Measurements from ENCODE around the gene MYD88. TPM values are rescaled to one million over a fixed set of nuclear protein-coding genes. Genes with fewer than 3 reads are reported as not detected.

MYD88 gene
- total RNA-seq, 1 experiment from 2014 or later = 21.2 TPM

DNA sequence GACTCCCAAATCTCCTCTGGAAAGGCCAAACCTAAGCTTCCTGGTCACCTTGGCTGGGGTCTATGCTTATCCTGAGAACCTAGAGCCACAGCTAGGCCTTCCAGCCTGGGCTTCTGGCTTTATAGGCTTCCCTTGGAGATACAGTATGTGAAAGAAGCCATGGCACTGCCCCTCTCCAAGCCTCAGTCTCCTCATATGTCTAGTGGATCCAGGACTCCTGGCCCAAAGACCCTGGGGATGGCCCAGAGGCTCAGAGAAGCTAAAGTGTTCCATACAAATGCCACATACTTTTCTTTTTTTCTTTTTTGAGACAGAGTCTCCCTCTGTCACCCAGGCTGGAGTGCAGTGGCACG lies 10.2 kb upstream of the MYD88 start:
- CTCF ChIA-PET = no interaction called here
- Mint-ChIP-seq H3K9me3 (ENCODE audit: unreplicated experiment) (no peaks in the 10 kb centered on the region), H3K36me3 (ENCODE audit: insufficient read depth, unreplicated experiment) (peaks cover 96% of the 10 kb centered on the region), H3K27me3 (ENCODE audit: insufficient read depth, unreplicated experiment) (no peaks in the 10 kb centered on the region), H3K4me3 (ENCODE audit: unreplicated experiment) (no peak overlapping the region), H3K4me1 (ENCODE audit: low read depth, unreplicated experiment) (peaks cover 23% of the 10 kb centered on the region), H3K27ac (ENCODE audit: unreplicated experiment) (no peak overlapping the region)
- POLR2A ChIA-PET = no interaction called here
- TF ChIP-seq, protein P1, sequence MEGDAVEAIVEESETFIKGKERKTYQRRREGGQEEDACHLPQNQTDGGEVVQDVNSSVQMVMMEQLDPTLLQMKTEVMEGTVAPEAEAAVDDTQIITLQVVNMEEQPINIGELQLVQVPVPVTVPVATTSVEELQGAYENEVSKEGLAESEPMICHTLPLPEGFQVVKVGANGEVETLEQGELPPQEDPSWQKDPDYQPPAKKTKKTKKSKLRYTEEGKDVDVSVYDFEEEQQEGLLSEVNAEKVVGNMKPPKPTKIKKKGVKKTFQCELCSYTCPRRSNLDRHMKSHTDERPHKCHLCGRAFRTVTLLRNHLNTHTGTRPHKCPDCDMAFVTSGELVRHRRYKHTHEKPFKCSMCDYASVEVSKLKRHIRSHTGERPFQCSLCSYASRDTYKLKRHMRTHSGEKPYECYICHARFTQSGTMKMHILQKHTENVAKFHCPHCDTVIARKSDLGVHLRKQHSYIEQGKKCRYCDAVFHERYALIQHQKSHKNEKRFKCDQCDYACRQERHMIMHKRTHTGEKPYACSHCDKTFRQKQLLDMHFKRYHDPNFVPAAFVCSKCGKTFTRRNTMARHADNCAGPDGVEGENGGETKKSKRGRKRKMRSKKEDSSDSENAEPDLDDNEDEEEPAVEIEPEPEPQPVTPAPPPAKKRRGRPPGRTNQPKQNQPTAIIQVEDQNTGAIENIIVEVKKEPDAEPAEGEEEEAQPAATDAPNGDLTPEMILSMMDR (IDR thresholded peaks at IDR 0.05; ENCODE audit: insufficient read depth in 1 of 2, low read depth in 1 of 2, low read length in 1 of 2, severe bottlenecking in 1 of 2, unreplicated experiment in 1 of 2) = no peak
- no TSS peak for BruUV-seq (replicated peaks)
- H3K27me3 ChIP-seq (replicated peaks; ENCODE audit: control insufficient read depth, insufficient read depth, low read length) = no peaks in the 10 kb centered on the region
- peaks cover 75% of the 10 kb centered on the region for H3K4me1 ChIP-seq
- no peak overlapping the region for H3K4me3 ChIP-seq (ENCODE audit: low read depth, low read length)
- DNase-seq = no peak
- intact Hi-C loops (cut with micrococcal nuclease; ENCODE audit: unreplicated experiment) = no loop called here
- no peaks in the 10 kb centered on the region for H3K9me3 ChIP-seq
- peaks cover 28% of the 10 kb centered on the region for H3K36me3 ChIP-seq (ENCODE audit: control insufficient read depth, insufficient read depth, low read length)

DNA sequence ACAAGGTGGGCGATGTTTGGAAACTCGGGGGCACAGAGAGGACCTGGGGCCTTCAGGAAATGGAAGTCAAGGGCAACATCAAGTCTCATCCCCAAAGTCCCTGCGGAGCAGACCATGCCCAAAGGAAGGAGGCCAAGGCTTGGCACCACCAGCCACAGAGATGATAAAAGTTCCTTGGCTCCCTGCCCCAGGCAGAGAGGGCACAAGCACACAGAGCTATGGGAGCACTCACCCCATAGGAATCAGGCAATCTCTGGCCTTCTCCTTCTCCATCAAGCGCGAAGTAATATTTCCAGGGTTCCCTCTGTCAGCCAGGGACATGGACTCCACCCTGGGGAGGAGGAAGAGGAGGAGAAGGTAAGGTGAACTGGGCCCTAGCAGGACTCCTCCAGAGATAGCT lies 9.4 kb upstream of the MYD88 start:
- peaks cover 28% of the 10 kb centered on the region for H3K36me3 ChIP-seq (ENCODE audit: control insufficient read depth, insufficient read depth, low read length)
- no peaks in the 10 kb centered on the region for H3K27me3 ChIP-seq (replicated peaks; ENCODE audit: control insufficient read depth, insufficient read depth, low read length)
- Mint-ChIP-seq H3K4me3 (ENCODE audit: unreplicated experiment) (no peak overlapping the region), H3K4me1 (ENCODE audit: low read depth, unreplicated experiment) (peaks cover 25% of the 10 kb centered on the region), H3K9me3 (ENCODE audit: unreplicated experiment) (no peaks in the 10 kb centered on the region), H3K27me3 (ENCODE audit: insufficient read depth, unreplicated experiment) (no peaks in the 10 kb centered on the region), H3K36me3 (ENCODE audit: insufficient read depth, unreplicated experiment) (peaks cover 96% of the 10 kb centered on the region), H3K27ac (ENCODE audit: unreplicated experiment) (no peak overlapping the region)
- no peak for DNase-seq
- ChIA-PET POLR2A (no interaction called here), CTCF (no interaction called here)
- H3K4me1 ChIP-seq = peaks cover 77% of the 10 kb centered on the region
- no peak overlapping the region for H3K4me3 ChIP-seq (ENCODE audit: low read depth, low read length)
- no peaks in the 10 kb centered on the region for H3K9me3 ChIP-seq
- intact Hi-C loops (cut with micrococcal nuclease; ENCODE audit: unreplicated experiment) = no loop called here
- no TSS peak for BruUV-seq (replicated peaks)
- TF ChIP-seq, protein P1 (IDR thresholded peaks at IDR 0.05; ENCODE audit: insufficient read depth in 1 of 2, low read depth in 1 of 2, low read length in 1 of 2, severe bottlenecking in 1 of 2, unreplicated experiment in 1 of 2) = no peak

- no peaks in the 10 kb centered on the region for H3K9me3 Mint-ChIP-seq (ENCODE audit: unreplicated experiment)
- Histone ChIP-seq H3K4me1 (peaks cover 78% of the 10 kb centered on the region), H3K4me3 (ENCODE audit: low read depth, low read length) (no peak overlapping the region), H3K36me3 (ENCODE audit: control insufficient read depth, insufficient read depth, low read length) (peaks cover 28% of the 10 kb centered on the region), H3K9me3 (no peaks in the 10 kb centered on the region), H3K27me3 (replicated peaks; ENCODE audit: control insufficient read depth, insufficient read depth, low read length) (no peaks in the 10 kb centered on the region)
- H3K27me3 Mint-ChIP-seq (ENCODE audit: insufficient read depth, unreplicated experiment) = no peaks in the 10 kb centered on the region
- DNase-seq = no peak
- H3K4me1 Mint-ChIP-seq (ENCODE audit: low read depth, unreplicated experiment) = peaks cover 26% of the 10 kb centered on the region
- peak overlapping the region; percentile 29 for H3K27ac Mint-ChIP-seq (ENCODE audit: unreplicated experiment)
- no peak overlapping the region for H3K4me3 Mint-ChIP-seq (ENCODE audit: unreplicated experiment)
- intact Hi-C loops (cut with micrococcal nuclease; ENCODE audit: unreplicated experiment) = loop anchor here (10.0 kb wide), 1 partner anchor 324 kb away; the partner anchor contains the start of gene ACVR2B
- TF ChIP-seq, protein P1 (IDR thresholded peaks at IDR 0.05; ENCODE audit: insufficient read depth in 1 of 2, low read depth in 1 of 2, low read length in 1 of 2, severe bottlenecking in 1 of 2, unreplicated experiment in 1 of 2) = no peak
- no TSS peak for BruUV-seq (replicated peaks)
- H3K36me3 Mint-ChIP-seq (ENCODE audit: insufficient read depth, unreplicated experiment) = peaks cover 87% of the 10 kb centered on the region
- POLR2A ChIA-PET = no interaction called here
- CTCF ChIA-PET = no interaction called here
Observed at GRCh38 chr3:38130631-38131065, 7.8 kb upstream of the MYD88 start.

Measured in Caco-2 (cell line).